BLaER1 (cell line): ENCODE measurements around the gene IFNA2.
A peak's percentile ranks its signal among the peaks of the same experiment; 100 is the strongest.

Source experiments
- H3K27ac ChIP-seq: shearing (Covaris generic); formaldehyde crosslinking; 2 replicates; pipeline ENCODE4 v1.8.1; 2022
- H3K27me3 ChIP-seq: shearing (Covaris generic); formaldehyde crosslinking; 2 replicates; pipeline ENCODE4 v1.8.1; 2022
- H3K36me3 ChIP-seq: shearing (Covaris generic); formaldehyde crosslinking; 2 replicates; pipeline ENCODE4 v1.8.1; 2022
- H3K4me1 ChIP-seq: shearing (Covaris generic); formaldehyde crosslinking; 2 replicates; pipeline ENCODE4 v1.8.1; 2022
- H3K4me2 ChIP-seq: shearing (Covaris generic); formaldehyde crosslinking; 2 replicates; pipeline ENCODE4 v1.8.1; 2022
- H3K4me3 ChIP-seq: shearing (Covaris generic); formaldehyde crosslinking; 2 replicates; pipeline ENCODE4 v1.8.1; 2022
- H3K9ac ChIP-seq: shearing (Covaris generic); formaldehyde crosslinking; 2 replicates; pipeline ENCODE4 v1.8.1; 2022
- H3K9me3 ChIP-seq: shearing (Covaris generic); formaldehyde crosslinking; 2 replicates; pipeline ENCODE4 v1.8.1; 2022
- H4K20me1 ChIP-seq: shearing (Covaris generic); formaldehyde crosslinking; 2 replicates; pipeline ENCODE4 v1.8.1; 2022
- Cebpa-rat ChIP-seq: shearing (Covaris generic); IDR thresholded peaks from 2 replicates; pipeline ENCODE4 v1.8.1; 2022

The IFNA2 gene

DNA sequence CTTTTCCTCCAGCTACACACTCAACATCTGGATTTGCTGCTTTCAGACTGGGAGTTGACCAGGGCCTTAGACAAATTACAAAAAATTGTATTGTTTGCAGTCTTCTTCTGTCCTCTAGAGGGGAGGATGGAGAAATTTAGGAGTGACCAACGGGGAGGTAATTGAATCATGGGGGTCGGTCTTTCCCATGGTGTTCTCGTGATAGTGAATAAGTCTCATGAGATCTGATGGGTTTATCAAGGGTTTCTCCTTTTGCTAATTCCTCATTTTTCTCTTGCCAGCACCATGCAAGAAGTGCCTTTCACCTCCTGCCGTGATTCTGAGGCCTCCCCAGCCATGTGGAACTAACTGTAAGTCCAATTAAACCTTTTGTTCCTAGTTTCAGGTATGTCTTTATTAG is 28.0 kb upstream of the IFNA2 start:
- H3K4me2 ChIP-seq = peak overlapping the region; percentile 77
- H3K9me3 ChIP-seq = no peaks in the 10 kb centered on the region
- H4K20me1 ChIP-seq = no peaks in the 10 kb centered on the region
- no peak for TF ChIP-seq Cebpa-rat
- H3K27ac ChIP-seq = no peak overlapping the region
- no peaks in the 10 kb centered on the region for H3K36me3 ChIP-seq
- no peaks in the 10 kb centered on the region for H3K27me3 ChIP-seq
- H3K4me3 ChIP-seq = no peak overlapping the region
- no peak overlapping the region for H3K9ac ChIP-seq
- H3K4me1 ChIP-seq = peaks cover 52% of the 10 kb centered on the region

DNA sequence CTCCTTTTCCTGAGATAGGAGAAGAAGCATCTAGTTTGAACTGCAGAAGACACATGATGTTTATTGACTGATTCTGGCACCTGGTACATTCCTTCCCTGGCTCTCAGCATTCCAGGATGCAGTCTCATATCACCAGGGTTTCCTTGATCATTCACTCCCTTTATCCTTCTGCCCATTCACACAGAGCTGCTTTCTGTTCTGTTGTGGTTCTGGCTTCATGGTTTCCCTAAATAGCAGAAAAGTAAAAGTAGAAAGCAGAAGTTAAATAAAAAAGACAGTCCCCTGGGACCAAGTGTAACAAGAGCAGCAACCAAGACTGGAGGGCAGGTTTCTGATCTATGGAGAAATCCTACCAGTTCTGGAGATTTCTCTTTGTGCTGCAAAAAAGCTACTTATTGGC is 26.9 kb upstream of the IFNA2 start:
- Histone ChIP-seq H3K9ac (no peak overlapping the region), H4K20me1 (no peaks in the 10 kb centered on the region), H3K27me3 (no peaks in the 10 kb centered on the region), H3K4me2 (peak overlapping the region; percentile 77), H3K9me3 (no peaks in the 10 kb centered on the region), H3K36me3 (no peaks in the 10 kb centered on the region), H3K4me3 (no peak overlapping the region; the same call in 1 of the 2 replicates), H3K4me1 (peaks cover 46% of the 10 kb centered on the region), H3K27ac (no peak overlapping the region)
- no peak for TF ChIP-seq Cebpa-rat

DNA sequence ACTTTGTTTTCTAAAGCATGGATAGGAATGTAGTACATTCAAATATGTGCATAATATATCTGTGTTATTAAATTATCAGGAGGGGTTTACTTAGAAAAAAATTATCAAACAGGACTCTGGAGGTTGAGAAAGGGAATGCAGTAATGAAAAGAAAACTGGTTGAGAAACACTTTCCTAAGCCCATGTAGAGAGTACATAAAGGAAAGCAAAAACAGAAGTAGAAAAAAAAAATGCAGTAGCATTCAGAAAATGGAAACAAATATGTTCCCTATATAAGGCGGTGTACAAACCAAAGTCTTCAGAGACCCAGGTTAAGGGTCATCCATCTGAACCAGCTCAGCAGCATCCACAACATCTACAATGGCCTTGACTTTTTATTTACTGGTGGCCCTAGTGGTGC is 23.6 kb upstream of the IFNA2 start, which contains the start of gene IFNA8:
IFNA8 (plus strand) TSS at position 301 of the 400 bp plus-strand sequence; CDS start at position 361, 60 bp downstream.
- Histone ChIP-seq H3K4me3 (no peak within 1 kb of the TSS), H3K27ac (0 out of 2 replicates have a peak within 1 kb of the TSS, but pooled peaks have one; percentile 10), H3K36me3 (no peaks in the 10 kb centered on the region), H3K9ac (no peak within 1 kb of the TSS), H3K27me3 (no peaks in the 10 kb centered on the region), H3K4me1 (peaks cover 42% of the 10 kb centered on the region), H3K9me3 (no peaks in the 10 kb centered on the region), H4K20me1 (no peaks in the 10 kb centered on the region), H3K4me2 (peak within 1 kb of the TSS; percentile 29; the same call in 1 of the 2 replicates)
- no peak for TF ChIP-seq Cebpa-rat

DNA sequence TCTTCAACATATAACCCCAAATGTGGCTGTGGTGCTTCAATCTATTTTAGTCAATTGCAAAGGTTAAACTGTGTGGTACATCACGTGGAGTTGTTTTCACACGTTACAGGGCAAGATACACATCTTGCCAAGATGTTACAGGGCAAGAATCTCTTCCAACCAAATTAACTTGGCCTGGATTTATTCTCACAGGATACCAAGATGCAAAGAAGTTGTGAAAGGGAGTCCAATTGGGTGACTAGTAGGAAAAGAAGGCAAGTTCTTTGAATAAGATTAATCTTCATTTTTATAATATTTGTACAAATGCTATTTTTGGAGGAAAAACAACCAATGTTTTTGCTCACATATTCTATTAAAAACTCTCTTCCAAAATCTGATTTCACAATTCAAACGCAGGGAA is 18.9 kb upstream of the IFNA2 start:
- no peaks in the 10 kb centered on the region for H4K20me1 ChIP-seq
- no peak overlapping the region for H3K4me2 ChIP-seq
- no peak overlapping the region for H3K27ac ChIP-seq
- H3K4me1 ChIP-seq = peaks cover 22% of the 10 kb centered on the region
- no peaks in the 10 kb centered on the region for H3K36me3 ChIP-seq
- peaks cover 8% of the 10 kb centered on the region for H3K9me3 ChIP-seq
- no peak for TF ChIP-seq Cebpa-rat
- no peaks in the 10 kb centered on the region for H3K27me3 ChIP-seq
- H3K4me3 ChIP-seq = no peak overlapping the region
- H3K9ac ChIP-seq = no peak overlapping the region

DNA sequence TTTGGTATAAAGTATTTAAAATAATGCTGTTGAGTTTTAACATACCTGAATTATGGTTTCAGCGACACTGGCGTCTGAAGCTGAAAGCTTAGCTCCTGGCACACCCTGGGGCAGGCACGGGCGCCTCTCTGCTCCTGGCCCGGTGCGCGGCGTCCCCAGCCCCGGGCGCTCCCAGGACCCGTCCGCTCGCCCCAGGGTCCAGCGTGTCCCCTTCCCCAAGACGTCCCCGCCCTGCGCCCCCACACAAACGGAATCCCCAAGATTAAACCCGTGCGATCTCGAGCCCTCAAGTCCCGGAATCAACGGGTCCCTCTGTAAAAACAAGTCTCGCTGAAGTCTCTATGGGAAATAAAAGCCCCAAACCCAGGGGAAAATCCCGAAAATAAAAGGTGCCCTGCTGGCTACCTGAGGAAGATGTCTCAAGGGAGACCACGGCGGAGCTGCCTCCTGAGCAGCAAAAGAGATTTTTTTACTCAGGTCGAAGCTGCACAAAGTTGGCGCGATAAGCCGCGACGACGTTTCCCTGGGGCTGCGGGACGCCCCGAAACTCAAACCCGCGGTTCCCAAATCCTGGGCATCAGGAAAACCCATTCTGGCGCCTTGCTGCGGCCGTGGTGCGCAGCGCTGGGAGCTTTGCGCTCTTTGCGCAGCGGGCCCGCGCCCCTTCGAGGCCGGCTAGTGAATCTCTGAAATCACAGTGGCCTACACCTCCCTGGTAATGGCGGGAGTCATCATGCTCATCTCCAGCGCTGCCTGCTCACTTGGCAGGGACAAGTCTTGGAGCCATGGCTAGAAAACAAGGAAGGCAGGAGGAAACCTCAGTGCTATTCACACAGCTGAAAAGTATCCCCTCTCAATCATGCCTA is 17.4 kb upstream of the IFNA2 start:
- H3K4me2 ChIP-seq = peak overlapping the region; percentile 38
- H3K36me3 ChIP-seq = no peaks in the 10 kb centered on the region
- H3K27me3 ChIP-seq = no peaks in the 10 kb centered on the region
- no peak overlapping the region for H3K4me3 ChIP-seq
- H3K9ac ChIP-seq = no peak overlapping the region
- H3K9me3 ChIP-seq = peaks cover 8% of the 10 kb centered on the region
- no peak for TF ChIP-seq Cebpa-rat
- H3K27ac ChIP-seq = no peak overlapping the region
- H4K20me1 ChIP-seq = no peaks in the 10 kb centered on the region
- peaks cover 24% of the 10 kb centered on the region for H3K4me1 ChIP-seq

DNA sequence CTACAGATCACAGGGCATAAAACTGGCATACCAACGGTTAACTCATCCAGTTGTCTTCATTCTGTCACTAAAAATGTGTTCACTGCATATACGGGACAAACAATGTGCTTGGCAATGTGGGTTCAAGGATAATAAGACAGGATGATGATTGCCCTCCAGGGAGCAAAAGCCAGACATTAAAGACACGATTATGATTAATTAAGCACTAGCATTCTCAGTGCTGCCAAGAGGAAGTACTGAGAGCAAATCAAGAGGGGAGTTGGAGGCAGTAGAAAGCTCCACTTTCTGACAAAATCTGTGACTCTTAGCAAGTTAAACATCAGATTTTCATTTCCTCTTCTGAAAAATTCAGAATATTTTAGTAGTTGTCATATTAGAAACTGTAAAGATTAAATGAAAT is 14.8 kb upstream of the IFNA2 start:
- no peak overlapping the region for H3K27ac ChIP-seq
- no peaks in the 10 kb centered on the region for H3K36me3 ChIP-seq
- H3K4me1 ChIP-seq = peaks cover 29% of the 10 kb centered on the region
- H3K9me3 ChIP-seq = peaks cover 8% of the 10 kb centered on the region
- no peaks in the 10 kb centered on the region for H4K20me1 ChIP-seq
- H3K27me3 ChIP-seq = no peaks in the 10 kb centered on the region
- no peak for TF ChIP-seq Cebpa-rat
- H3K9ac ChIP-seq = no peak overlapping the region
- no peak overlapping the region for H3K4me2 ChIP-seq
- H3K4me3 ChIP-seq = no peak overlapping the region

DNA sequence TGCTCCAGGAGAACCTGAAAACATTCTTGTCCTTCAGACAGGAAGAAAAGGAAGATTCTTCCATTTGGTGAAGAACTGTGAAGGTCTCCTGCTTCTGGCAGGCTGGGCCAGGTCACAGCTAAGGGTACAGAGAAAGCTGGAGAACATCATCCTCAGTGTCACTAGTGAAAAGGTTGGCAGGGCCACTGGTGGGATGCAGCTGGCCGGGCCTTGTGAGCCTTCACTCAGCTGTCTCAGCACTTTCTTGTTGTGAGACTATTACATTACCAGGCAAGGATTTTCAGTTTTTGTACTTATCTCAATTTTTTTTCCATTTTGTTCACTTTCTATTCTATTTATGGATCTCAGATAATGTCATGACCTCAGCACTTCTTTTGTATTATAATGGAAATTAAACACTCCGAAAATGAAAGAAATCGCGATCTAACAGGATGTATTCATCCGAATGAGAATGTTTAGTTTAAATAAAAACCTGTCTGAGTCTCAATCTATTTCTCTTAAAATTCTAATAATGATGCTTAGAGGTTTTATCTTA is 13.8 kb upstream of the IFNA2 start:
- Histone ChIP-seq H3K27ac (no peak overlapping the region), H3K4me3 (no peak overlapping the region), H3K4me2 (no peak overlapping the region), H3K9ac (no peak overlapping the region), H3K27me3 (no peaks in the 10 kb centered on the region), H3K36me3 (no peaks in the 10 kb centered on the region), H4K20me1 (no peaks in the 10 kb centered on the region), H3K4me1 (peaks cover 27% of the 10 kb centered on the region), H3K9me3 (peaks cover 8% of the 10 kb centered on the region)
- no peak for TF ChIP-seq Cebpa-rat

DNA sequence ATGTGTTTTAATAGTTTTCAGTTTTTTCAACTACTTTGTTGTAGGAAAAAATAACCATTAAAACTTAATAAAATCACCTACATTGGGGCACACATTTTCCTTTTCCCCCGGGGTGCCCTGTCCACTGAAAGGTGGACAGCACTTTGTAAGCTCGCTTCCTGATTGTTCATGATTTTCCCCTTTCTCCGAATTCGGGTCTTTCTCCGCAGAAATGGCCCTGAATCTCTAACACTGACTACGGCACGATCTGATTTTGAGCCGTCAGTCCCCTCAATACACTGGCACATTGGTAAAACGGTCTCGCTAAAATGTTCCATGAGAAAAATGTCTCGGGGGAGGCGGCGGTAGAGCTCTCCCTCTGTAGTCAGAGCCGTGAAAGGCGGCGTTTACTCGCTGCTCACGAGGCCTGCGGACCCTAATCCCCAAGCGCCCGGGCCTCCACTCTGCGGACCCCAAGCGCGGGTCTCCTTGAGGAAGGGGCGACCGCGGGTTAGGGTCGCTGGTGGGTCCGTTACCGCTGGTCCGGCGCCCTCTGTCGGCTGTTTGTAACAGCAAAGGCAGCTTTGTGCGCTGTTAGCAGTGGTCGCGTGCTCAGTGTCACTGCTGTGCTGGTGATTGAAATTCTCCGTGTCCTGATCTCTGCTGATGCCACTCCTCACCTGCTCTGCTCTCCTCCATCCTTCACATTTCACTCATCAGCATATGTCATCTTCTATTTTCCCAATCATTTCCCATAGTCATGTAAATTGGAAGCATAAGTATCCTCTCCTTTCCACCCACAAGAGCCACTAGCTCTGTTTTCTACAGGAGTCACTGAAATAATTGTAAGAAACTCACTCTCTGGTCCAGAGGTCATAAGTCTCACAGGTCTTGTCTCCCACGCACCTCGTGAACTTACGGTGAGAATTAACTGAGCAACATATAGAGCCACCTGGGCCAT is 10.8 kb upstream of the IFNA2 start:
- peak overlapping the region; percentile 68 for H3K9ac ChIP-seq

DNA sequence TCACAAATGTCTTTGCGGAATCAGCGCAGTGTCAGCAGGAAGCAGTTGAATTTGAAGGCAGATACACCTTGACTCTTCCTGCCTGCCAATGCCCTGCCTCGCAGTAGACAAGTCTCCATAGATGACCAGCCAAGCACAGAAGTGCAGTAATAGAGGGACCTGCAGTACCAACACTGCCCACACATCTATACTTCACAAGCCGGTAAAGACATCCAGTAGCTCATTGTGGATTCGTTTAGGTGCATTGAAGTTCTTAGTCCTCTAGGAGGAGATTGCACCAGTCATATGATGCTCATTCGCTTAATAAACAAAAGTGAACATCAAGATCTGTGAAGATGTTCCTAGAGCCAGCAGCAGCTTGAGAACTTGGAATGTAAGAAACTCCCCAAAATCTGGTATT is 7.1 kb upstream of the IFNA2 start:
- Histone ChIP-seq H3K9me3 (no peaks in the 10 kb centered on the region), H4K20me1 (no peaks in the 10 kb centered on the region), H3K4me1 (peaks cover 4% of the 10 kb centered on the region; the same call in 1 of the 2 replicates), H3K9ac (no peak overlapping the region), H3K27me3 (no peaks in the 10 kb centered on the region), H3K4me2 (no peak overlapping the region), H3K36me3 (no peaks in the 10 kb centered on the region), H3K4me3 (no peak overlapping the region), H3K27ac (no peak overlapping the region)
- no peak for TF ChIP-seq Cebpa-rat

More for the DNA sequence above, 10.8 kb upstream of the IFNA2 start:
- Histone ChIP-seq H4K20me1 (no peaks in the 10 kb centered on the region), H3K36me3 (no peaks in the 10 kb centered on the region), H3K4me1 (peaks cover 14% of the 10 kb centered on the region), H3K27me3 (no peaks in the 10 kb centered on the region), H3K9me3 (no peaks in the 10 kb centered on the region), H3K27ac (no peak overlapping the region; the same call in 1 of the 2 replicates), H3K4me2 (peak overlapping the region; percentile 82), H3K4me3 (peak overlapping the region; percentile 65)
- no peak for TF ChIP-seq Cebpa-rat
